GM18951 (cell line): ENCODE data around the gene GALNT9.

Experiments
- POLR2A ChIP-seq: IDR thresholded peaks from 4 replicates; pipeline ENCODE4 v1.6.1; 2011; ENCODE audit warnings: mild to moderate bottlenecking; ENCODE audit not compliant: insufficient read length, insufficient read depth; ENCODE audit errors: extremely low read depth
- in situ Hi-C: fragments of 300-500 bp; cut with MboI; formaldehyde crosslinking; loops from one replicate; pipeline ENCODE4 v1.12.0; 2022; ENCODE audit warnings: low sequenced_read_pairs, mixed read lengths, inconsistent platforms; ENCODE audit not compliant: unreplicated experiment

GALNT9 gene

GRCh38 chr12:132194556-132194955 is 134.8 kb downstream of the GALNT9 start:
- TF ChIP-seq POLR2A: no peak
- in situ Hi-C loops: no loop called here

- in situ Hi-C loops: no loop called here
- TF ChIP-seq POLR2A: no peak
Observed at GRCh38 chr12:132194056-132194455, 135.3 kb downstream of the GALNT9 start.

- TF ChIP-seq POLR2A: no peak
- in situ Hi-C loops: no loop called here
Observed at GRCh38 chr12:132191715-132192553, 137.5 kb downstream of the GALNT9 start.

- in situ Hi-C loops: no loop called here
- TF ChIP-seq POLR2A: no peak
Observed at GRCh38 chr12:132190834-132191500, 138.4 kb downstream of the GALNT9 start.

- TF ChIP-seq POLR2A: no peak
- in situ Hi-C loops: no loop called here
Observed at GRCh38 chr12:132190012-132190755, 139.2 kb downstream of the GALNT9 start.

- peak; percentile 47 for TF ChIP-seq POLR2A
- in situ Hi-C loops: no loop called here
Observed at GRCh38 chr12:132189378-132190011, 139.9 kb downstream of the GALNT9 start.

- in situ Hi-C loops: no loop called here
- TF ChIP-seq POLR2A: no peak
Observed at GRCh38 chr12:132188916-132189325, 140.5 kb downstream of the GALNT9 start.

- TF ChIP-seq POLR2A: no peak
- in situ Hi-C loops: no loop called here
Observed at GRCh38 chr12:132188451-132188901, 140.9 kb downstream of the GALNT9 start.

GRCh38 chr12:132187646-132188450 is 141.5 kb downstream of the GALNT9 start:
- in situ Hi-C loops: no loop called here
- TF ChIP-seq POLR2A: no peak

- in situ Hi-C loops: no loop called here
Observed at GRCh38 chr12:132186857-132187620, 142.3 kb downstream of the GALNT9 start.

GRCh38 chr12:132186208-132186856 is 143.1 kb downstream of the GALNT9 start:
- in situ Hi-C loops: no loop called here
- no peak for TF ChIP-seq POLR2A

More at GRCh38 chr12:132186857-132187620, 142.3 kb downstream of the GALNT9 start:
- TF ChIP-seq POLR2A: no peak

GRCh38 chr12:132185705-132186104 is 143.7 kb downstream of the GALNT9 start:
- in situ Hi-C loops: no loop called here
- no peak for TF ChIP-seq POLR2A
